ENCODE measurements around the gene BRD4.

BRD4 gene

DNA sequence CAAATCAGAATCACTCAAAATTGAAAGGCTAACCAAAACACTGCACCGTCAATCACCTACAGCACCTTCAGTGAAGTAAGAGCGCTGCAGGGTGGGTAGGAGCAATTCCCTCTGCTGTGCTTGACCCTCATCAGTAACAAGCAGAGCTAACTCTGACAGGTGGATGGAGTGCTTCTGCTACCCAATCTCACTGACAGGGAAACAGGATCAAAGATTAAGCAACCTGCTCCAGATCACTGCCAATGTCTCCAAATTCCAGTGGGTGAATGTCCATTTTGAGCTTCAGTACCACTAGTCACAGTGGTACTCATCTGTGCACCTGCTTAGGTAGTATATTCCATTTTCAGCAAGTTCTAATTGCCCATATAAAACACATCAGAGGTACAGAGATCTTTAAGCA, 25.2 kb downstream of the BRD4 start:
- DNase-seq = no peak

- DNase-seq = no peak
Measured at GRCh38 chr19:15305582-15306334, 26.6 kb downstream of the BRD4 start.

DNA sequence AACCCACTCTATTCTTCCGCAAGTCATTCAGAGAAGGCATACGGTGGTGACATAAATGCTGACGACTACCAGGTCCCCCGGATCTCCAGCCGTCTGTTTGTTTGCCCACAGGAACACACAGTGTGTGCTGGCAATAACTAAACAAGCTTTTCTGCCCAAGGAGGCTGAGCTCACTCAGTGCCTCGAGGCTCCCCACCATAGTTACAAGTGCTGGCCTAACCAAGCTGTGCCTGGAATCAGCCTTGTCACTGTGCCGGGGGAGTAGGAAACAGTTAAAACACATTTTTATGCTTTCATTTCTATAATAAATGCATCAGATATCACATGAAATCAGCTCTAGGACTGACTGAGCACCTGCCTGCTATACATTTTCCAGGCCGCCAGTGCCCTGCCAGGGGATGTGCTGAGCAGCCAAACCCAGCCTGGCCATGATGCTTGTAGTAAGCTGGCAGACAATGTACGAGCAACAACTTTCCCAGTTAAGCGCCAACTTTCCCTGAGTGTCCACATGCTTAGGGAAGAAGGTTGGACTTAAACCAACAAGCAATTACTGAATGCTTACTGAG, 28.1 kb downstream of the BRD4 start:
- DNase-seq = peak; percentile 11

- DNase-seq = no peak
Measured at GRCh38 chr19:15303105-15303780, 29.1 kb downstream of the BRD4 start.

- peak; percentile 7 for DNase-seq
Measured at GRCh38 chr19:15300533-15301197, 31.7 kb downstream of the BRD4 start.

DNA sequence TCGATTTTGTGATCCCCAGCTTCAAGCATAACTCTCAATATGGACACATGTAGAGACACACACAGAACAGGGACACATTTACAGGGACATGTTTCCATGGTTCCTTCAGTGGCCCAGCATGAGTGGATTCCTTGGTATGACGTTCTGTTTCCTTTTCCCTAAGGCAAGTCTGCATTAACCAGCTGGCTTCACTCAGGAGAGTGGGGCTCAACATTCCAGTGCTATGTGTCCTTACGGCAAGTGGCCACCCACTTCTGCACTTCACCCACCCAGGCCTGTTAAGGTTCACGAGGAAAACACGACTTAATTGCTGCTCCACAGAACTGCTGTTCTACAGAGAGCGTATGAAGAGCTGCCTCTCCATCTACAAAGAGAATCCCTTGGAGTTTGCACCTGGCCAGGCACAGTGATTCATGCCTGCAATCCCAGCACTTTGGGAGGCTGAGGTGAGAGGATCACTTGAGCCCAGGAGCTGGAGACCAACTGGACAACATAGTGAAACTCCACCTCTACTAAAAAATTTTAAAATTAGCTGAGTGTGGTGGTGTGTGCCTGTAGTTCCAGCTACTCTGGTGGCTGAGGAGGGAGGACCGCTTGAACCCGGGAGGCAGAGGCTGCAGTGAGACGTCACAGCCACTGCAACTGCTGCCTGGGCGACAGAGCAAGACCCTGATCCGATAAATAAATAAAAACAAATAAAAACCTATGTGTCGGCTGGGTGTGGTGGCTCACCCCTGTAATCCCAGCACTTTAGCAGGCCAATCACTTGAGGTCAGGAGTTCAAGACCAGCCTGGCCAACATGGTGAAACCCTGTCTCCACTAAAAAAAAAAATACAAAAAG, 32.5 kb downstream of the BRD4 start:
- DNase-seq = peak; percentile 12

GRCh38 chr19:15298847-15299567, 33.3 kb downstream of the BRD4 start:
- DNase-seq = no peak

GRCh38 chr19:15297416-15298224, 34.7 kb downstream of the BRD4 start:
- peak; percentile 95 for DNase-seq

DNA sequence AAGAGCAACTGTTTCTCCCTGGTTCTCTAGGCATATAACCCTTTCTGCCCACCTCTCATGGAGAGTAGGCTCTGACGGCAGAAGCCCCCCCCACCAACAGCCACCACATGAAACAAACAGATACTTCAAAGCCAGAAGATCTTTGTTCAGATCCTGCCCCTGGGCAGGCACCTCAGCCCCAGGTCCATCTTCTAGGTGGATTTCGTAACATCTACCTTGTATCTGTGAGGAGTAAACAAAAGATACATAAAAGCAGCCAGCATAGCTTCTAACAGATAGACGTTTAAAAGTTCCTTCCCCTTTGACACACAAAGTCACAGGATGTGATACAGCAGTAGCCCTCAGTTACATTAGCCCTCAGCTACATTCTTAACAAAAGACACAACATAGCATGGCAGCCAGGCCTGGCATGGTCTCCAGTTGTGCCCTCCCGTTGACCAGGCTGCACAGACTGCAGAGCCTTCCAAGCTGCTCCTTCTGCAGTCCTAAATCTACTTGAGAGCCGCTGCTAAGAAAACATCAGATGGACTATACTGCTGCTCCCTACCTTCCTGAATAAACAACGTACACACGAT, 35.4 kb downstream of the BRD4 start:
- DNase-seq = no peak

- no peak for DNase-seq
Measured at GRCh38 chr19:15296353-15296752, 36.0 kb downstream of the BRD4 start.

DNA sequence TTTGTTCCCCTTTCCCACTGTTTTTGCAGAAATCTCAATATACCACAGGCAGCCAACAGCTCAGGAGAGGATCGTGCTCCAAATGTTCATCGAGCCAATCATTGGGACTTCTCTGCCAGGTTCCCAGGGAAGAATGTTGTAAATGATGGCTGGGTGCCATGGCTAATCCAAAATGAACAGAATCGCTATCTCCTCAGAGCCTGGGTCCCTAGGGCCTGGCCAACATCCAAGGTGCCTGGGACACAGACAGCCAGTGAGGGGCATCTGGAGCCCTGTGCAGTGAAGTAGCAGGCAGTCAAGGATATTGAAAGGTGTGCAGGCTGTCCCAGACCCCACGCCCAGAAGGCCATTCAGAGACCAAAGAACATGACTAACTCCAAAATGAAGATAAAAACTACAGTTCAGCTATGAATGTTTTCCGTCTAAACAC, 37.8 kb downstream of the BRD4 start:
- no peak for DNase-seq

- no peak for DNase-seq
Measured at GRCh38 chr19:15293781-15294491, 38.4 kb downstream of the BRD4 start.

DNA sequence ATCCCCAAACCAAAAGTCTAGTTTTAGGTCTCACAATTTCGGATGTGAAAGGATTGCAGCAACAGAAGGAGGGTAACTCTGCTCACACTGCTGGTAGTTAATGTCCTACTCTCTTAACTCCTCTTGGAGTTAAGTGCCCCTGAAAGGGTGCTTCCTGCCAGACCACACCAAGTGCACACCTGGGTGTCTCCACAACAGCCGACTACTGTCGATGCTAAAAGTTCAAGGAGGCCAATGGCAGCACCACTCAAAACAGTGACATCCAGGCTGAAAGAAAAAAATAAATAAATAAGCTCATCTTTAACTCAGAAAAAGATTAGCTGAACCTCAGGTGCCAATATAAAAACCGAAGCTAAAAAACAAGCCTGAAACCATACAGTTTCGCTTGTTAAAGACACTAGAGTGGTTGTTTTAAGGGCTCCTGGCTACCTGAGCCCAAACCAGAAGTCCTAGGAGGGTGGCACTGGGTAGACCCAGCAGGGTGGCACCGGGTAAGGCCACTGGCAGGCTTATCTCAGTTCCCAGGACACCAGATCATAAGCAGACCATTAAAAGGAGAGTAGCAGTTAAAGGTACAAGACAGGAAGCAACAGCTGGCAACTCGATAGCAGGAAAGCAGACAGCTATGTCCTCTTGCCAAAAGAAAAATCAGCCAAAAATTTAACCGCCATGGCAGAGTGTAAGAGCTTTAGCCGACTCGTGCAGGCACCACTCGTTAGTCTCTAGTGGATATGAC, 39.3 kb downstream of the BRD4 start:
- DNase-seq = peak; percentile 10

- no peak for DNase-seq
Measured at GRCh38 chr19:15292140-15292539, 40.2 kb downstream of the BRD4 start.

DNA sequence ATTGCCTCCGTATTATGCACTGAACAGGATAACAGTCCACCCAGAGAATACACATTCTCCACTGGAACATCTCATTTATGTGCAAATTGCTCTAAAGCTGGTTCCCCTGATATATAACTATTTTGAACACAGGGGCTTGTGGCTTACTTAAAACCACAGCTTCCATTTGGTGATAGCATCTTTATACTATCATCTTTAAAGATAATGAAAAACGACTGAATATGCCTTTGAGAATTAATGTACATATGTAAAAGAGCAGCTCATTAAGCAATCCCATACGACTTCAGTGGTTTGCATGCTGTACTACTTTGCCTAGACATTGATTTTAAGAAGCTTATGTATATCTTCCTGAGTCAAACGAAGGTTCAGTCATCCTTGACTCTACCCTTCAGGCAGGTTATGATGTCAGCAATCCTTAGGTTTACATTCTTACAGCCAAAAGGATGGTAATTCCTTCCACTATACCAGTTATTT, 40.8 kb downstream of the BRD4 start:
- no peak for DNase-seq

GRCh38 chr19:15291089-15291488, 41.2 kb downstream of the BRD4 start:
- DNase-seq = no peak

DNA sequence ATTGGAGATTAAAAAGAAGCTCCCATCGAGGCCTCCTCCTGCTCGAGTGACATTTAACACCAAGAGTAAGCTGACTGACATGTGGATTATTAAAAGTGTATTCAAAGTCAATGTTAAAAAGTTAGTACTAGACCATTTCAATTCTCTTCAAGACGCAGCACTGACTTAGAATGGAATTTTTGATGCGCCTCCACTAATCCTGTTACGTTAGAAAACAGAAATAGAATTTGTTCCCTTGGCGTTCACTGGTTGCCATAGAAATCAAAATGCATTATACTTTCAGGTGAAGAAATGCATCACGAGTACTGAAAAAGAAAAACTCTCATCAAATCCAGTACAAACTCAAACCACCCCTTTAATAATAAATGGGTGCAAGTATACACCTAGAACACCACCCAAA, 42.2 kb downstream of the BRD4 start:
- DNase-seq = no peak

GRCh38 chr19:15289673-15290072, 42.7 kb downstream of the BRD4 start:
- no peak for DNase-seq
